Activated effector memory CD4-positive, alpha-beta T cell treated with Interleukin-2 at 50 U/mL for 16 hours (primary cell): ENCODE measurements around the gene SLC22A14.
"Not testable (repeated sequence)": the region's sequence is repeated elsewhere in the genome, so short reads cannot be mapped to it uniquely, and the experiment has no call there.

Experiments
- DNase-seq: peaks from one replicate; pipeline ENCODE4 v3.0.0-alpha.2; 2020

The SLC22A14 gene, protein sequence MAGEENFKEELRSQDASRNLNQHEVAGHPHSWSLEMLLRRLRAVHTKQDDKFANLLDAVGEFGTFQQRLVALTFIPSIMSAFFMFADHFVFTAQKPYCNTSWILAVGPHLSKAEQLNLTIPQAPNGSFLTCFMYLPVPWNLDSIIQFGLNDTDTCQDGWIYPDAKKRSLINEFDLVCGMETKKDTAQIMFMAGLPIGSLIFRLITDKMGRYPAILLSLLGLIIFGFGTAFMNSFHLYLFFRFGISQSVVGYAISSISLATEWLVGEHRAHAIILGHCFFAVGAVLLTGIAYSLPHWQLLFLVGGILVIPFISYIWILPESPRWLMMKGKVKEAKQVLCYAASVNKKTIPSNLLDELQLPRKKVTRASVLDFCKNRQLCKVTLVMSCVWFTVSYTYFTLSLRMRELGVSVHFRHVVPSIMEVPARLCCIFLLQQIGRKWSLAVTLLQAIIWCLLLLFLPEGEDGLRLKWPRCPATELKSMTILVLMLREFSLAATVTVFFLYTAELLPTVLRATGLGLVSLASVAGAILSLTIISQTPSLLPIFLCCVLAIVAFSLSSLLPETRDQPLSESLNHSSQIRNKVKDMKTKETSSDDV

DNA sequence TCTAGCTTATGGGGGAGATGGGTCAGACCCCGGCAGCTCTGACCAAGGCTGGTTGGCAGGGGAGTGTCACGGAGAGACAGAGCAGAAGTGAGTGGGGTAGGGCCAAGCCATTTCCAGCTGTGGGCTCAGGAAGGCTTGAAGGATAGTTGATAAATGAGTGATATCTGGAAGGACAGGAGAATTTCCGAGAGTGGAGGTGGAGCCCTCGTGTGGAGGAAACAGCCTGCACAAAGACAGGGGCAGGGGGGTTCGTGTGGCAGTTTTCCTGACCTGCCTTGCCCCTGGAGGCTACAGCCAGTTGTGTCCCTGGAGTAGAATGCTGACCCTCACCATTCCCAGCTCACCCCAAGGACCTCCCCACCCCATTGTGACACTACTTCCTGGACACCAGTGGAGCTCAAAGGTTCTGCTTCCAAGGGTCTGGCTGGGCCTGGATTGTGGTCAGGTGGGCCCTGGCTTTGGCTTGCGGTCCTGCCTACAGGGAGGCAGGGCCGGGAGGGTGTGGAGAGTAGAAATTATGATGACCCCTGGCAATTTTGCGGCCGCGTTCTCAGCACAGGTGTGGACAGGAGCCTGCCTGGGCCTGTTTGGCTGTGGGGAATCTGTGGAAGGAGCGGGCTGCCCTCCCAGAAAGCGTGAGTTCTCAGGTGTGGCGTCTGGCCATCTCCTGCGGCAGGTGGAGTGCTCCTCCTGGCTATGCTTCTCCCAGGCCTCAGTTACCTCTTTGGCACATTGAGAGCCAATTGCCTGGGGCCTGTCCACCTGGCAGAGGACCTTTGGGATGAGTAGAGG is at the start of gene SLC22A14:
TSS of gene SLC22A14 (plus strand) at position 400 of the 792 bp plus-strand sequence. CDS start 23,733 bp downstream, outside the sequence.
- no peak for DNase-seq

DNA sequence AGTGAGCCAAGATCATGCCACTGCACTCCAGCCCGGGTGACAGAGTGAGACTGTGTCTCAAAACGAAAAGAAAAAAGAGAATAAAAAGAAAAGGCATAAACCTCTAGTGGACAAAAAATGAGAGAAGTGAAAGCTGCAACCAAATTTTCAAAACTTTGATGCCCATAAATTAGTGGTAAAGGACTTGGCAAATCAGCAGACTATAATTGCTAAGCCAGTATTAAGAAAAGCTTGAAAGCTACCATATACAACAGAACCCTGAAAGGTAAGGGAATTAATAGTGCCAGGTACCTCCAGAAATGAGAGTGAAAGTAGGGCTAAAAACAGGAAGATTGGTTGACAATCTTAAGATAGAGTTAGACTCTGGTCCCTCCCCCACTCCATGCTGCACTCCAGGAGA is 49.4 kb upstream of the SLC22A14 start:
- DNase-seq: no peak

DNA sequence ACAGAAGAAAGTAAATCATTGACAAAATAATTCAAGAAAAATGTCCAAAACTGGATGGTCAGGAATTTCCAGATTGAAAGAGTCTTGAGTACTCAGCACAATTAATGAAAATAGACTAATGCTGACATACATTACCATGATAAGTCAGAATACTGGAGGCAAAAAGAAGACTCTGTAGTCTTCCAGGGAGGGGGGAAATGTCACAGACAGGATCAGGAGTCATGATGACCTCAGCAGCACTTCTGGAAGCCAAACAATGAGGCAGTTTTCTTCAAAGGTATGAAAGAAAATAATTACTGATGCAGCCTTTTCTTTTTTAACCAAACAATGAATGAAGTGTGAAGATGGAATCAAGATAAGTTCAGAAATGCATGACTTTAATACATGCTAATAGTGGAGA is 46.6 kb upstream of the SLC22A14 start:
- DNase-seq: no peak

DNA sequence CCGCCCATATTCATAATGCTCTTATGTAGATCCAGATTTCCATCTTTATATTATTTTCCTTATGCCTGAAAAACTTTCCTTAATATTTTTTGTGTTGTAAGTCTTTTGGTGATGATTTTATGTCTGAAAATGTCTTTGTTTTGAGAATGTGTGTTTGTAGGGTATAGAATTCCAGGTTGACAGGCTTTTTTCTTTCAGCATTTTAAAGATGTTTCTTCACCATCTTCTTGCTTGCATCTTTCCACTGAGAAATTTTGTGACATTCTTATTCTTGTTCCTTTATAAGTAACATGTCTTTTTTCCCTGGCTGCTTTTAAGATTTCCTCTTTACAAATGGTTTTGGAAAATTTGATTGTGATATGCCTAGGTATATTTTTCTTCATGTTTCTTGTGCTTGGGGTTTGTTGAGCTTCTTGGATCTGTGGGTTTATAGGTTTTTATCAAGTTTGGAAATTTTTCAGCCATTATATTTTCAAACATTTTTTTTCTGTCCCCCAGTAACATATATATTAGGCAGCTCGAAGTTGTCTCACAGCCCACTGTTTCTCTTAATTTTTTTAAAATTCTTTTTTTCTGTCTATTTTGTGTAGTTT is 43.6 kb upstream of the SLC22A14 start:
- no peak for DNase-seq

DNA sequence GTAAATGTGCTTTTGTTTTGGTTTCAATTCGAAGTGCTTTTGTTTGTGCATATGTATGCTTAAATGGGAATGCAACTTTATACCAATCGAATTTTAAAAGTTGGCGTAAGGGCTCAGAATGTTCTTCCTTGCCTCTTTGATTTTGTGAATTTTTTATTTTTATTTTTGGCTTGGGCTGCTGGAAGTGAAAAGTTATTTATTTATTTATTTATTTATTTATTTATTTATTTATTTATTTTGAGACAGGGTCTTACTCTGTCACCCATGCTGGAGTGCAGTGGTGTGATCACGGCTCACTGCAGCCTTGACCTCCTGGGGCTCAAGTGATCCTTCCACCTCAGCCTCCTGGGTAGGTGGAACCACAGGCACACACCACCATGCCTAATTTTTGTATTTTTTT is 39.3 kb upstream of the SLC22A14 start:
- not testable (repeated sequence) for DNase-seq

DNA sequence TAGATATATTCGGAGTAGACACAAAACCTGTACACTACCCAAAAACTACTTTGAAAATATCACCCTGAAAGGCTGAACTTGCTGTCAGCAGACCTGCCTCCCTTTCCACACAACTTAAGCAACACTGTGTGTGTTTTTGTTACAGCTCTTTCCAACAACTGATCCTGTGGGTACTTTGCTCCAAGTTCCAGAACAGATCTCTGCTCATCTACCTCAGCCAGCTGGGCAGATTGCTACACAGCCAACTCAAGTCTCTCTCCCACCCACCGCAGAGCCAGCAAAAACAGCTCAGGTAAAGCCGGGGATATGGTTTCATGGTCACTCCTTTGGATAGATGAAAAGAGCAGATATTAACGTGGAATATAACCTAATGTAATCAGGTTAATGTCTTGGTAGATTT is 36.2 kb upstream of the SLC22A14 start:
- no peak for DNase-seq

DNA sequence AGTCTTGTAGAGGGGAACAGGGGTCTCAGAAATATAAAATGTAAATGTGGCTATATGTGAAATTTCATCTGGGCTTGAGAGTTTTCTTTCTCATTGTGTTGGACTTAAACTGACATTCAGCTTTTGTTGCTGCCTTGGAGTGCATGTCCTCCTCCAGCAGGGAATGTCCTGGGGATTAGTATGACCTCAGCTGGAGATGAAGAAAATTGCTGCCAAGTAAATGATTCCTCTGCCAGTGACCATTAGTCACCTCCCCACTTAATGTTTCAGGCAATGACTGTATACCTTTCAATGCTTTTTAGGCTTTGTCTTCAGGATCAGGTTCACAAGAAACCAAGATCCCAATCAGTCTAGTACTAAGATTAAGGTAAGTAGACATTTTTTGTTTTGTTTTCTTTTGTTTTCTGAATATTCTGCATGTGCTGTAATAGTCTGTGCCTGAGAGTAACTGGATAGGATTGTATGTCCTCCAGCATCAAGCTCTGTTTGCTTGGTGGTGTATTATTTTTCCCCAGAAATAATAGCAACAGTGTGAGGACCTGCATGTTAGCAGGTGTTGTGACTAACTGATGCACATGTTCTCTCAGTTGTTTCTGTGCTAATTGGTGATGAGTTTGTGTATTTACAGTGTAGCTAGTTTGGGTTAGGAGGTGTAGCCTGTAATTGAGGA is 34.6 kb upstream of the SLC22A14 start:
- DNase-seq: no peak

DNA sequence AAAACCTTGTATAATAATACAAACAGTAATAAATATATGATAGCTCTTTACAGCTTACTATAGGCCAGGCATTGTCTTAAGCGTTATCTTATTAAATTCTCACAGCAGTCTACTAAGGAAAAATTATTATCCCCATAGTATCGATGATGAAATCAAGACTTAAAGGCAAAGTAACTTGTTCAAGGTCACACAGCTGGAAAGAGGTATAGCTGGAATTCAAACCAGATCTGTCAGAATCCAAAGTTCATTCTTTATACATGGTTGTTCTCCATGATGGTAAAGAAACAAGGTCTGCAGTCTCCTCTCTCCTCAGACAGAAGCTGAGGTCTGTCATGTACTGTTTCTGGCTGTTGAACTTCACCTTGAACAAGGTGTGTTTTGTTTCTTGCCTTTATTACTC is 31.9 kb upstream of the SLC22A14 start:
- DNase-seq: no peak

DNA sequence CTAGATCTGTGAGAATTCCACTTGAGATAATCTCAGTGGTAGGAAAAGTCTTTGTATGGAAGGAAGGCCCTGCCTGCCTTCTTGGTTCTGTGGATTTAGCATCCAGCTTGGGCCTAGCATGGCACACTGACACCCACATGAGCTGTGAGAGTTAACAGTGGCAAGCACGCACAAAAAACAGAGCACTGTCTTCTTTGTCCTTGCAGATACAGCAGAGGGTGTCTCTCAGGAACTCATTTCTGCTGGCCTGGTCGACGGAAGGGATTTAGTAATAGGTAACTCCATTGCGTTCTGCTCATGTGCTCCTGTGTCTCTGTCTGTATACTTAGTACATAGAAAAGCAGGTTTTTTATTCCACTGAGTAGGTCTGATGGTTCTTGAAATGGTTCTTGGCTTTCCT is 30.9 kb upstream of the SLC22A14 start:
- DNase-seq: no peak

DNA sequence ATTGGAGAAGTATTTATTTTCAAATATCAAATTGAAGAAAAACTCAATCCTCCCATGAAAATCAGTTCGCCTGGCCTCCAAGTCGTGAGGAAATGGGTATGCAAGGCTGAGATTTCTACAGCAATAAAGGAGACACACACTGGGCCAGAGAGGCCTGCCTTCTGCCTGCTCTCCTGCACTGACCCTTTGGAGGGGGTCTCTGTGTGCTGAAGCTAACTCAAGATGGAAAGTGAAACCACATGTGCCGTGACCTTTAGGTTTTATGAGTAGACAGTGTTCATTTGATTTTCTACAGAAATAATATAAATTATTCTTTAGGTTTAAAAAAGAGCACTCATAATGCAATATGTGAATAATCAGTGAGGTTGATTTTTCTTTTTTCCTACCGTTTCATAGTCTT is 28.4 kb upstream of the SLC22A14 start:
- no peak for DNase-seq

DNA sequence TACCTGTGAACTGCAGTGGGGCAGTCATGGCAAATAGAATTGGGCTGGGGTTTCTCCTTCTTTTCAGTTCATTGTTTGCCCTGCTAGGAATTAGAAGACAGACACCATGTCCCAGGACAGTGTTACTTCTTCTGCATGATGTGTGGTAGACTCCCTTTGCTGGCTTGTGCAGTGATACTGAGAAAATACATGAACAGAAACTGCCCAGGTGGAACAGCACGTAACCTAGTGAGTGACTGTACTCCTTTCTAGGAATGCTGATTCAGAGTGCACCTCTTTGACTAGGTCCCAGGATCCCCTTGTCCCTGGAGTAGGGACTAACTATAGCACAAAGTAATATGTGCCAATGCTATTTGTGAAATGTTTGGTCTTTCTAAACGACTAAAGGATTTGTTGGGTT is 27.2 kb upstream of the SLC22A14 start:
- no peak for DNase-seq

DNA sequence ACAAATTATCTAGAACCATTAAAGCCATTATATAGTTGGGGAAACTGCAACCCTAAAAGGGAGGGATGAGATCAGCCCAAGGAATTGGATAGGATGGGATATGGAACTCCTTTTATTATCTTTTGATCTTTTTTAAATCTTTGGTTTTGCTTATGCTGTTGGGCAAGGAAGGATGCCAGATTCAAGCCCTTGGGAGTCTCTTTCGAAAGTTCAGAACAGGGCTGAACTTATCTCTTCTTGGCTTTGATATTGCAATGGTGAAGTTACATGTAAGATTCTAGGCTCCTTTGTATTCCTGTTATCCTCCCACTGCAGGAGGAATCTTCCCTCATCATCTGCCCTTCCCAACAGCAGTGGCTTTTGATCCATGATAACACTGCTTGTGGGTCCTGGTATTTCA is 26.5 kb upstream of the SLC22A14 start:
- no peak for DNase-seq

DNA sequence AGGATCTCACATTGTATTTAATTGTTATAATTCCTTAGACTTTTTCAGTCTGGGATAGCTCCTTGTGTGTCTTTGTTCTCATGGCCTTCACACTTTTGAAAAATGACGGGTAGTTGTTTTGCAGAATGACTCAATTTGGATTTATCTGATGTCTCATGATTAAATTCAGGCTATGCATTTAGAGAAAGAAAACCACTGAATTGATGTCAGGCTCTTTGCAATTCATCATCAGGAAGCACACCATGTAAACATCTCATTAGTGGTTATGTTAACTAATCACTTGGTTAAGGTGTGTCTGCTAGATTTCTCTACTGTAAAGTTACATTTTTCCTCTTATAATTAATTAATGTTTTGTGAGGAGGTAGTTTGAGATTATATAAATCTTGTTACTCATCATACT is 24.5 kb upstream of the SLC22A14 start:
- DNase-seq: no peak

DNA sequence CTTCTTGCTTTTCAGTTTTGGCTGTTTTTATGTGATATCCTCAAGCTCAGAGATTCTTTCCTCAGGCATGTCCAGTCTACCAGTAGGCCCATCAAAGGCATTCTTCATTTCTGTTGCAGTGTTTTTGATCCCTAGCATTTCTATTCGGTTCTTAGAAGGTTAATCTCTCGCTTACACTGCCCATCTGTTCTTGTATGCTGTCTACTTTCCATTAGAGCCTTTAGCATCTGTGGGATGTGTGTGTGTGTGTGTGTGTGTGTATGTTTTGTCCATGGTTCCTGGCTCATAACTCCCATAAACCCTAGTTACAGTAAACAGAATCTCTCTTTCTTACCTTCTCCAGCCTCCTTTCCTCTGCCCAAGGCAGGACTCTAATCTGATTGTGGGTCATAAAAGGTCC is 21.6 kb upstream of the SLC22A14 start:
- no peak for DNase-seq

DNA sequence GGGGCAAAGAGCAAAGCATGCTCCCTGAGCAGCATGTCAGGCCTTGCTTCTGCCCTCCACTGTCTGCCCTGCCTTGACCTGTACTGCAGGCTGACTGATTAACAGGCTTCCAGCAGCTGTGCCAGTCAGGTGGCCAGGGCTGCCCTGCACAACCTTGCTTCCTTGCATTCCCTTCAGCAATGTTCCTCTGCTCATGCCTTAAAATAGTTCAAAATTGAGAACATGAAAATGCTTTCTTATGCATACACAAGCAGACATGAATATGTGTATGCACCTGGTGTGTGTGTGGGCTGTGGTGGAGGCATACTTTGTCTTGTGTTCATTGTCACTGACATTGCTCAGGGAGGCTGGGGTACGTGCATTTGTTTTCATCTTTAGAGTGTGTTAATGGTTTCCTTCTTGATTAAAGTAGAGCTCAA is 17.7 kb upstream of the SLC22A14 start:
- DNase-seq: no peak

DNA sequence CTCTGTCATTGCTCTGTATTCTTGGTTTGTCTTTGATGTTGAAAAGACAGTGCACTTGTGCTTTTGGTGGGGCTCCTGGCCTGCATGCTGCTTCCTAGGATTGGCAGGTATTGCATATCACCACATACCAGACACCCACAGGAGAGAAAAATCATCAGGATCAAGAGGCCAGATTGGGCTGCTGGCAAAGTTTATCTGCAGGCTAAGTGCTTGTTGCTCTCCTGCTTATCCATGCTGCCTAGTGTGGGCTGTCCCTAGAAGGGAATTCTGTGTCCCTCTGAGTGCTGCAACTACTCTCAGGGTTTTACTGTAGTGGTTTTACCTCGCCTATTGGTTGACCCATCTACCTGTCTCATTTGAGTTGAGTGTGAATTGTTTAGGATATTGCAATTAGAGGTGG is 17.3 kb upstream of the SLC22A14 start:
- DNase-seq: no peak

DNA sequence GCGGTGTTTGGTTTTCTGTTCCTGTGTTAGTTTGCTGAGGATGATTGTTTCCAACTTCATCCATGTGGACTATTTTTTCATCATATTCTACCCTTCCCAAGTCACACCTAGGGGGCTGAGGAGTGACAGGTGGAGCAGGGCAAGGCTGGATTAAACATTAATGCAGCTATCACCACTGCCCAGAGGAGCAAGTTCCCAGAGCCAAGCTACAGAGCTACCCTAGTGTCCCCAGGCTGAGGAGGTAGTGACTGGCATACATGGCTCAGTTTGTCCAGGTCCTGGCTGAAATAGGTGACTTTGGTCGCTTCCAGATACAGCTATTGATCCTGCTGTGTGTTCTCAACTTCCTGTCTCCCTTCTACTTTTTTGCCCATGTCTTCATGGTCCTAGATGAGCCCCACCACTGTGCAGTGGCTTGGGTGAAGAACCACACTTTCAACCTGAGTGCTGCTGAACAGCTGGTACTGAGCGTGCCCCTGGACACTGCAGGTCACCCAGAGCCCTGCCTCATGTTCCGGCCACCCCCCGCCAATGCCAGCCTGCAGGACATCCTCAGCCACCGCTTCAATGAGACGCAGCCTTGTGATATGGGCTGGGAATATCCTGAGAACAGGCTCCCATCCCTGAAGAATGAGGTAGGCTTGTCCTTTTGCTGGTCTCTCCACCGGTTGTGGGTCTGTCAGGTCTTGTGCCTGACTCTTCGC is 16.3 kb upstream of the SLC22A14 start, which contains the start of gene SLC22A13:
TSS of gene SLC22A13 (plus strand) at position 209 of the 704 bp plus-strand sequence. CDS start at position 258, 49 bp downstream.
- DNase-seq: no peak

DNA sequence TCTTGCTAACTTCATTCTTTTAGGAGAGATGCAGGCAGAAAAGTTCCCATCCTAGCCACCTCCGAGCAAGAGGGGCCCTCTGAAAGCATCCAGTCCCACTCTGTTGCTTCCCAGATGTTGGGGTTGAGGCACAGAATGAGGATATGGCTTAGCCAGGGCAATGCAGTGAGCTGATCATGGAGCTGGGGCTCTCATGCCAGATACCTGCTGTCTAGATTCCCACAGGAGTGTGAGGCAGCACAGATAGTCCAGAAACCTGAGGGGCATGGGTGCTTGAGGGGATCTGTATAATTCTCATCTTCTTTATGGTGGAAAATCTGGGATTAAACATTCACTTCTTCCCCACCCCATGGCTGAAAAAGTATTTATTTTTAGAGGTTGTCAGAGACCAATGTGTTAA is 15.3 kb upstream of the SLC22A14 start:
- DNase-seq: no peak

DNA sequence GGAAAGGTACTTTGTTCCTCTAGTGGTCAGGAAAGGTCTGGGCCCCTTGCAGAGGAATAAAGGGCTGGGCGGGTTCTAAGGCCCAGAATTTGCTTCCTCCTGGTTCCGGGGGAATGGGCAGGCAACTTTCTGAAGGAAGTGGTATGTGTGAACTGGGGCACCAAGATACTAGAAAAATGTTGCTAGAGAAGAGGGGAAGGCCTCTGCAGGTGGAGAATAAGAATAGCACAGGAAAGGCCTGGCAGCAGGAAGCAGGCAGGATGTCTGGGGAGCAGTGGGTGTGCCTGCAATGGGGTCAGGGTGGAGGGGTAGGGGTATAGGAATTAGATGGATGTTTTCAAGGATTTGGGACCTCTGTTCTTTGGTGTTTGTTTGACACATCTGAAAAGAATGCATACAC is 14.4 kb upstream of the SLC22A14 start:
- DNase-seq: no peak

DNA sequence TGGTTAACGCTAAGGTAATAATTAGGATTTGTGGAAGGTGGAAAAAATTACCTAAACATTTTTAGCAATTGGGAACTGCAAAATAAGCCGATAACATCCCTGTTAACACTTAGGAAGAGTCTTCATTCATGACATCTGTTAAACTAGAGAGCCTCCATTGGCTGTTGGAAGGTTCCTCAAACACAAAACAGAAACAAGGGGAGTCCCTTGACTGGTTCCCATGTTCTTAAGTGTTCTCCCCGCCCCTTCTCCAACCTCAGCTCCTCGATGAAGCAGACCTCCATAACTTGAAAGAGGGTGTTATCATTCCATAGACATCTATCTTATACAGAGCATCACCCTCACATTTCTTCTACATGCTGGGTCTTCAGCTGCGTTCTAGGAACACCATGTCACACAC is 14.0 kb upstream of the SLC22A14 start:
- no peak for DNase-seq

DNA sequence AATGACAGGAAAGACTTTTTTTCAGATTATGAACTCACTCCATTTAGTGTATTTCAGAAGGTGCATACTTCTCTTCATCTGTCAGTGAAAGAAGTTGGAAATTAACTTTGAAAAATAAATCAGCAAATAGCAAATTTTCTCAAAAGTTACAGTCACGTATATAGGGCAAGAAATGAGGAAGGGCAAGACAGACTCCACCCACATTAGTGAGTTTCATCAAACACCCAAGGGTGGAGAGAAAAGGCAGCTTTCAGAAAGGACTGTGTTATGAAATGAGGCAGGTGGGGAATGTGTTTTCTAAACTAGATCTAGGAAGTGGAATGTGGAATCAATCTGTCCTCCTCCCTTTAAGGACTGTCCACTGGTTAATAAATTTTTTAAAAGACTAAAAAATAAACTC is 13.6 kb upstream of the SLC22A14 start:
- no peak for DNase-seq

DNA sequence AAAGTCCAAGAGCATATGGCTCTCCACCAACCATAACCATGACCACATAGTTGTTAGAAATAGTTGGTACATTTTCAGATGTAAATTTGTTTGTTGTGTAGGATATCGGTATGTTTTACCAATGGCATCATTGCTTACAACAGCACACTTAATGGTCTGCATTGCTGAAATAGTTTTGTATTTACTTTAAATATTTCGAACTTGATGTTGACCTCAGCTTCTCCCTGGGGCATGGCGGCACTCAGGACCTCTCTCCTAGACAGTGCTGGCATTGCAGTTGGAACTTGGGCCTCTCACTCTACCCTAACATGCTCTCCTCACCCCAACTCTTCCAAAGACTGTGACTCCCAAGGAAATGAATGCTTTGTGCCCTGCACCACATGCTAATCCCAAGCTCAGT is 11.5 kb upstream of the SLC22A14 start:
- DNase-seq: no peak
